IMR-90 (cell line): Measurements from ENCODE around the gene MLLT10. TPM values are rescaled to one million over a fixed set of nuclear protein-coding genes. Genes with fewer than 3 reads are reported as not detected.

Experiments used
- ATAC-seq: fragments of 200-7000 bp; cut with Tn5 transposase; 2 replicates; pipeline ENCODE4 v1.9.1; 2020; ENCODE audit warnings: low read depth, mild to moderate bottlenecking, moderate library complexity
- BruUV-seq: library from RNA; stranded (reverse); fragments of 400-500 nt; replicated peaks from 2 replicates; lab custom pipeline; 2021; lab: Mats Ljungman, UMichigan
- CTCF ChIA-PET: fragments of 300-600 bp; formaldehyde crosslinking; extraction: SDS; loops from one replicate; lab custom pipeline; 2021; ENCODE audit warnings: antibody characterized with exemption; lab: Yijun Ruan, JAX
- POLR2A ChIA-PET: fragments of 300-600 bp; sonication (Branson Sonifier 250); formaldehyde crosslinking; loops from one replicate; lab custom pipeline; 2022; ENCODE audit warnings: antibody characterized with exemption; ENCODE audit not compliant: unreplicated experiment; lab: Charles Lee
- DNase-seq: peaks from one replicate; pipeline ENCODE4 v3.0.0; 2013
- H2AFZ ChIP-seq: replicated peaks from 2 replicates; pipeline ENCODE3; 2013; ENCODE audit warnings: low read length, mild to moderate bottlenecking; ENCODE audit not compliant: poor library complexity
- H2AK5ac ChIP-seq: 2 replicates; pipeline ENCODE4 v1.6.1; 2013; ENCODE audit warnings: low read depth, low read length, inconsistent platforms
- H2AK9ac ChIP-seq: replicated peaks from 2 replicates; pipeline ENCODE3; 2013; ENCODE audit warnings: mild to moderate bottlenecking, low read depth, low read length, moderate library complexity; ENCODE audit not compliant: poor library complexity
- H2BK120ac ChIP-seq: 2 replicates; pipeline ENCODE4 v1.6.1; 2013; ENCODE audit warnings: low read depth, low read length, inconsistent platforms
- H2BK15ac ChIP-seq: 3 replicates; pipeline ENCODE4 v1.6.1; 2013; ENCODE audit warnings: low read depth, low read length, inconsistent platforms
- H2BK20ac ChIP-seq: 2 replicates; pipeline ENCODE4 v1.6.1; 2013; ENCODE audit warnings: low read depth, mild to moderate bottlenecking, inconsistent platforms, low read length, moderate library complexity
- H2BK5ac ChIP-seq: 2 replicates; pipeline ENCODE4 v1.6.1; 2013; ENCODE audit warnings: mild to moderate bottlenecking, low read depth, low read length, inconsistent platforms; ENCODE audit not compliant: poor library complexity, severe bottlenecking
- H3K14ac ChIP-seq: replicated peaks from 2 replicates; pipeline ENCODE4 v1.6.1; 2013; ENCODE audit warnings: low read depth, low read length, inconsistent platforms
- H3K18ac ChIP-seq: 2 replicates; pipeline ENCODE4 v1.6.1; 2013; ENCODE audit warnings: low read depth, low read length, control low read depth
- H3K23ac ChIP-seq: 2 replicates; pipeline ENCODE4 v1.6.1; 2013; ENCODE audit warnings: low read depth, low read length, inconsistent platforms
- H3K27ac ChIP-seq: 2 replicates; pipeline ENCODE4 v1.5.1; 2013; ENCODE audit warnings: mild to moderate bottlenecking, control low read depth, low read length; ENCODE audit not compliant: insufficient read depth
- H3K27me3 ChIP-seq: 2 replicates; pipeline ENCODE4 v1.6.1; 2013; ENCODE audit warnings: low read length; ENCODE audit not compliant: control insufficient read depth, insufficient read depth
- H3K36me3 ChIP-seq: 2 replicates; pipeline ENCODE4 v1.6.1; 2013; ENCODE audit warnings: low read length, mixed read lengths; ENCODE audit not compliant: control insufficient read depth, insufficient read depth
- H3K4ac ChIP-seq: 2 replicates; pipeline ENCODE4 v1.6.1; 2013; ENCODE audit warnings: low read depth, low read length, inconsistent platforms
- H3K4me1 ChIP-seq: 2 replicates; pipeline ENCODE4 v1.6.1; 2013; ENCODE audit warnings: low read length, mixed read lengths; ENCODE audit not compliant: control insufficient read depth, insufficient read depth
- H3K4me2 ChIP-seq: 2 replicates; pipeline ENCODE4 v1.6.1; 2013; ENCODE audit warnings: low read depth, mild to moderate bottlenecking, control low read depth, low read length, moderate library complexity
- H3K4me3 ChIP-seq: 2 replicates; pipeline ENCODE4 v1.5.1; 2013; ENCODE audit warnings: low read depth, mild to moderate bottlenecking, control low read depth, low read length, moderate library complexity; ENCODE audit not compliant: insufficient read depth
- H3K56ac ChIP-seq: 2 replicates; pipeline ENCODE4 v1.6.1; 2013; ENCODE audit warnings: low read length, inconsistent platforms; ENCODE audit not compliant: insufficient read depth; ENCODE audit errors: extremely low read depth
- H3K79me1 ChIP-seq, 2 experiments: 2 replicates each; pipeline ENCODE4 v1.6.1; 2013; ENCODE audit warnings: low read length in 2 of 2, inconsistent platforms in 1 of 2, low read depth in 1 of 2
- H3K9ac ChIP-seq: 2 replicates; pipeline ENCODE4 v1.6.1; 2013; ENCODE audit warnings: low read depth, low read length, control low read depth
- H3K9me1 ChIP-seq: 2 replicates; pipeline ENCODE4 v1.6.1; 2013; ENCODE audit warnings: low read length, inconsistent platforms; ENCODE audit not compliant: insufficient read depth
- H3K9me3 ChIP-seq: 2 replicates; pipeline ENCODE4 v1.6.1; 2013; ENCODE audit warnings: low read length; ENCODE audit not compliant: control insufficient read depth, insufficient read depth
- H4K20me1 ChIP-seq: 2 replicates; pipeline ENCODE4 v1.6.1; 2013; ENCODE audit warnings: low read length, inconsistent platforms; ENCODE audit not compliant: insufficient read depth
- H4K5ac ChIP-seq: 2 replicates; pipeline ENCODE4 v1.6.1; 2013; ENCODE audit warnings: mild to moderate bottlenecking, low read depth, low read length, control low read depth
- H4K8ac ChIP-seq, 2 experiments: 2 replicates each; pipeline ENCODE4 v1.6.1; 2013; ENCODE audit warnings: low read depth in 2 of 2, low read length in 2 of 2, control low read depth in 1 of 2, inconsistent platforms in 1 of 2
- H4K91ac ChIP-seq: 2 replicates; pipeline ENCODE4 v1.6.1; 2013; ENCODE audit warnings: low read depth, low read length, inconsistent platforms; ENCODE audit not compliant: insufficient read depth
- CEBPB ChIP-seq: IDR thresholded peaks from 2 replicates; pipeline ENCODE4 v1.6.1; 2012; ENCODE audit warnings: low read depth, low read length, improper control_type of control experiment
- CTCF ChIP-seq: conservative IDR thresholded peaks from 2 replicates; pipeline ENCODE4 v1.5.1; 2012; ENCODE audit warnings: mild to moderate bottlenecking, low read depth, low read length, improper control_type of control experiment
- FOS ChIP-seq: fragments of 150-350 bp; IDR thresholded peaks from 2 replicates; pipeline ENCODE4 v1.6.1; 2016; ENCODE audit warnings: low read depth, low read length
- MAFK ChIP-seq: IDR thresholded peaks from 2 replicates; pipeline ENCODE4 v1.6.1; 2012; ENCODE audit warnings: low read depth, low read length, improper control_type of control experiment
- MXI1 ChIP-seq: IDR thresholded peaks from 2 replicates; pipeline ENCODE4 v1.6.1; 2012; ENCODE audit warnings: low read depth, mild to moderate bottlenecking, low read length, moderate library complexity, borderline replicate concordance
- NFE2L2 ChIP-seq: fragments of 150-350 bp; IDR thresholded peaks from 2 replicates; pipeline ENCODE4 v1.6.1; 2016; ENCODE audit warnings: low read depth, mild to moderate bottlenecking, low read length
- RCOR1 ChIP-seq: IDR thresholded peaks from 2 replicates; pipeline ENCODE4 v1.6.1; 2012; ENCODE audit warnings: mild to moderate bottlenecking, low read length, improper control_type of control experiment; ENCODE audit not compliant: insufficient replicate concordance
- SMC3 ChIP-seq: fragments of 150-350 bp; IDR thresholded peaks from 2 replicates; pipeline ENCODE4 v1.6.1; 2016; ENCODE audit warnings: low read depth, mild to moderate bottlenecking, antibody characterized with exemption, low read length, moderate library complexity
- WGBS, 2 experiments: methylation state at CpG; one replicate each; pipeline versions ENCODE4 v1.1.5 to v1.1.7; 2013; ENCODE audit warnings: missing lambda C conversion rate in 2 of 2; ENCODE audit not compliant: insufficient read length in 1 of 2; ENCODE audit errors: extremely low coverage in 2 of 2; 5-methylcytosine and 5-hydroxymethylcytosine counted together
- dilution Hi-C: fragments of 300-500 bp; cut with HindIII; formaldehyde crosslinking; loops from one replicate; pipeline ENCODE4 v1.14.3; 2018; ENCODE audit warnings: low sequenced_read_pairs; ENCODE audit not compliant: unreplicated experiment
- in situ Hi-C: fragments of 300-500 bp; cut with MboI; formaldehyde crosslinking; loops from 3 replicates; pipeline ENCODE4 v1.14.3; 2019; ENCODE audit warnings: low sequenced_read_pairs, inconsistent platforms, mixed read lengths
- intact Hi-C: fragments of 100-400 bp; cut with micrococcal nuclease; formaldehyde crosslinking; loops from 2 replicates; pipeline ENCODE4 v1.10.0; 2022
- polyA plus RNA-seq, 3 experiments: library from polyadenylated mRNA; depleted of rRNA; stranded (reverse); fragments of >200 nt; gene quantifications; 2 replicates each; pipeline ENCODE4 v1.2.3, GENCODE V29; 2012; ENCODE audit warnings: low replicate concordance in 1 of 3
- total RNA-seq: library from RNA; depleted of rRNA; stranded (reverse); fragments of >200 nt; gene quantifications from 2 replicates; pipeline ENCODE4 v1.2.3, GENCODE V29; 2012

MLLT10 gene
- total and polyA plus RNA-seq, 2 of the 4 experiments (the other 2 are of a cell fraction) = 22.5 to 29.0 TPM

GRCh38 chr10:21719502-21719901, 185.5 kb downstream of the MLLT10 start:
- Histone ChIP-seq H2AFZ (no peak overlapping the region), H3K18ac (no peak overlapping the region), H3K56ac (no peak overlapping the region), H4K20me1 (peaks cover 3% of the 10 kb centered on the region; the same call in 1 of the 2 replicates), H4K5ac (no peak overlapping the region), H3K9ac (no peak overlapping the region), H3K36me3 (peaks cover 2% of the 10 kb centered on the region), H3K14ac (no peak overlapping the region), H3K4me1 (peaks cover 9% of the 10 kb centered on the region; the same call in 1 of the 2 replicates), H3K4me3 (no peak overlapping the region), H2BK5ac (no peak overlapping the region), H3K27me3 (no peaks in the 10 kb centered on the region), H3K4me2 (no peak overlapping the region), H4K8ac (no peak overlapping the region), H2BK120ac (no peak overlapping the region), H4K91ac (no peak overlapping the region), H2AK9ac (no peak overlapping the region), H2AK5ac (no peak overlapping the region), H3K4ac (no peak overlapping the region), H2BK15ac (no peak overlapping the region), H2BK20ac (no peak overlapping the region), H3K9me1 (peaks cover 7% of the 10 kb centered on the region), H3K27ac (no peak overlapping the region), H3K9me3 (no peaks in the 10 kb centered on the region), H3K23ac (no peak overlapping the region), H3K79me1 (peaks cover 14 to 25% of the 10 kb centered on the region in 2 experiments)
- BruUV-seq = no TSS peak
- dilution Hi-C loops (no loop called here), in situ Hi-C loops (no loop called here), intact Hi-C loops (no loop called here)
- POLR2A ChIA-PET = interaction anchor here (0.6 kb wide), 1 partner anchor 12 kb away, joined by 3 read pairs; no protein-coding TSS in a partner anchor
- no peak for DNase-seq
- WGBS, 2 experiments = no CpG with 5 or more reads among the region's 1 CpG
- ATAC-seq = no peak
- TF ChIP-seq RCOR1 (no peak), MAFK (no peak), FOS (no peak), CEBPB (no peak), SMC3 (no peak), NFE2L2 (no peak), MXI1 (no peak), CTCF (no peak)
- CTCF ChIA-PET = interaction anchor here (1.1 to 1.4 kb wide), 2 partner anchors 12 to 16 kb away, joined by 3 read pairs; no protein-coding TSS in a partner anchor
